H1 (cell line): ENCODE measurements around the gene SLC7A8.

Experiments used
- ATF2 ChIP-seq: IDR thresholded peaks from 2 replicates; pipeline ENCODE4 v1.6.1; 2012; ENCODE audit warnings: low read length, inconsistent platforms
- CREB1 ChIP-seq: IDR thresholded peaks from 2 replicates; pipeline ENCODE4 v1.6.1; 2012; ENCODE audit warnings: inconsistent platforms
- EP300 ChIP-seq, 2 experiments: IDR thresholded peaks; 1 replicate in 1 of 2; 2 replicates in 1 of 2; pipeline ENCODE4 v1.6.1; 2011 to 2012; ENCODE audit warnings: low read depth in 2 of 2, low read length in 2 of 2, mild to moderate bottlenecking in 2 of 2, borderline replicate concordance in 1 of 2, inconsistent platforms in 1 of 2, moderate library complexity in 1 of 2
- RAD21 ChIP-seq, 2 experiments: IDR thresholded peaks in 1 of 2; conservative IDR thresholded peaks in 1 of 2; 2 replicates each; pipeline ENCODE4 v1.6.1; 2011; ENCODE audit warnings: low read depth in 2 of 2, low read length in 2 of 2, improper control_type of control experiment in 1 of 2, inconsistent platforms in 1 of 2, mild to moderate bottlenecking in 1 of 2, moderate library complexity in 1 of 2
- SIX5 ChIP-seq: IDR thresholded peaks from 2 replicates; pipeline ENCODE4 v1.6.1; 2011; ENCODE audit warnings: mild to moderate bottlenecking, low read depth, low read length
- SRF ChIP-seq: IDR thresholded peaks from 2 replicates; pipeline ENCODE4 v1.6.1; 2011; ENCODE audit warnings: mild to moderate bottlenecking, low read depth, low read length, moderate library complexity
- ZNF274 ChIP-seq: IDR thresholded peaks from 2 replicates; pipeline ENCODE4 v1.7.0; 2012; ENCODE audit warnings: low read length, borderline replicate concordance; ENCODE audit errors: extremely low read depth
- TF ChIP-seq, protein P1 (sequence below), 3 experiments: IDR thresholded peaks; 1 replicate in 2 of 3; 2 replicates in 1 of 3; pipeline versions ENCODE4 v1.5.1 to v1.6.1; 2011; ENCODE audit warnings: low read length in 3 of 3, mild to moderate bottlenecking in 3 of 3, inconsistent platforms in 2 of 3, low read depth in 1 of 3, moderate library complexity in 1 of 3; ENCODE audit not compliant: insufficient read depth in 1 of 3; ENCODE audit errors: control extremely low read depth in 1 of 3
- TF ChIP-seq, protein P2 (sequence below): IDR thresholded peaks from 2 replicates; pipeline ENCODE4 v1.6.1; 2012; ENCODE audit warnings: inconsistent platforms

DNA sequence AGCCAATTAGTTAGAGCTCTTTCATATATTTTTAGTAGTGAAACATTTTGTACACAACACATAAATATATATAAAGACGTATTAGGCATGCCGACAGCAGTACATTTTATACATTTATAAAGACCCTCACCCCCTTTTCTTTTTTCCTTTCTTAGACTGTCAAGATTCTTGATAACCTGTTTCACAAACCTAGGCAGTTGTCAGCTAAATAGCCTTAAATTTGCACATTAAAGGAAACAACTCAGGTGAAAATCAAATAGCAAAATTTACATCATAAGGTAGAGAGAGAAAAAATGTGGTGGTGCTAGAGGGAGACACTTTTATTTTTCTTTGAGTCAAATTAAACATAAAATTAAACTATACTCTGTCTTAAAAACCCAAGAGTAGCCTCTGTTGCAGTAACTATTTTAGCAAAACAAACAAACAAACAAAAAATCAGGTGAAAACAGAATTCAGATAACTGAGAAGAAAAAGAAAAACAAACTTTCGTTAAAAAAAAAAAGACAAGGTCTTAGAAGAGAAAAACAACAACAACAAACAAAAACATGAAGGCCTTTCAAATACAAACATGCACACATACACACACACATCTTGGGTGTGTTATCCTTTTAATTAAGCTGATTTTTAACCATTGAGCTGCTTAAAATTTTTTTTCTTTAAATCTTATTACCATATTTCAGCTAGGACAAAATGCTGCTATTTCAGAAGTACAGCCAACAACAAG lies 23.1 kb upstream of the SLC7A8 start:
- TF ChIP-seq ZNF274: no peak
- TF ChIP-seq SIX5: no peak
- no peak for TF ChIP-seq ATF2
- no peak for TF ChIP-seq SRF
- TF ChIP-seq EP300 (IDR thresholded peaks at IDR 0.05; ENCODE audit: borderline replicate concordance in 1 of 2, low read depth in 2 of 2, low read length in 2 of 2): no peak
- TF ChIP-seq, protein P1, sequence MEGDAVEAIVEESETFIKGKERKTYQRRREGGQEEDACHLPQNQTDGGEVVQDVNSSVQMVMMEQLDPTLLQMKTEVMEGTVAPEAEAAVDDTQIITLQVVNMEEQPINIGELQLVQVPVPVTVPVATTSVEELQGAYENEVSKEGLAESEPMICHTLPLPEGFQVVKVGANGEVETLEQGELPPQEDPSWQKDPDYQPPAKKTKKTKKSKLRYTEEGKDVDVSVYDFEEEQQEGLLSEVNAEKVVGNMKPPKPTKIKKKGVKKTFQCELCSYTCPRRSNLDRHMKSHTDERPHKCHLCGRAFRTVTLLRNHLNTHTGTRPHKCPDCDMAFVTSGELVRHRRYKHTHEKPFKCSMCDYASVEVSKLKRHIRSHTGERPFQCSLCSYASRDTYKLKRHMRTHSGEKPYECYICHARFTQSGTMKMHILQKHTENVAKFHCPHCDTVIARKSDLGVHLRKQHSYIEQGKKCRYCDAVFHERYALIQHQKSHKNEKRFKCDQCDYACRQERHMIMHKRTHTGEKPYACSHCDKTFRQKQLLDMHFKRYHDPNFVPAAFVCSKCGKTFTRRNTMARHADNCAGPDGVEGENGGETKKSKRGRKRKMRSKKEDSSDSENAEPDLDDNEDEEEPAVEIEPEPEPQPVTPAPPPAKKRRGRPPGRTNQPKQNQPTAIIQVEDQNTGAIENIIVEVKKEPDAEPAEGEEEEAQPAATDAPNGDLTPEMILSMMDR (IDR thresholded peaks at IDR 0.05; ENCODE audit: control extremely low read depth in 1 of 3, insufficient read depth in 1 of 3, low read depth in 1 of 3, low read length in 3 of 3): no peak
- TF ChIP-seq, protein P2, sequence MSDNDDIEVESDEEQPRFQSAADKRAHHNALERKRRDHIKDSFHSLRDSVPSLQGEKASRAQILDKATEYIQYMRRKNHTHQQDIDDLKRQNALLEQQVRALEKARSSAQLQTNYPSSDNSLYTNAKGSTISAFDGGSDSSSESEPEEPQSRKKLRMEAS: no peak
- no peak for TF ChIP-seq CREB1
- TF ChIP-seq RAD21 (IDR thresholded peaks at IDR 0.05 in 1 of 2, conservative IDR thresholded peaks at IDR 0.05 in 1 of 2; ENCODE audit: low read depth in 2 of 2, low read length in 2 of 2): no peak
